Stimulated activated CD4-positive, alpha-beta T cell treated with anti-CD3 and anti-CD28 coated beads, Interleukin-12 subunit alpha, Interleukin-12 subunit beta, amount 100 ng/mL, for 4 hours (primary cell): ENCODE measurements around the gene KRT7.
"Not testable (repeated sequence)": the region's sequence is repeated elsewhere in the genome, so short reads cannot be mapped to it uniquely, and the experiment has no call there.

Source experiments
- DNase-seq: peaks from one replicate; pipeline ENCODE4 v3.0.0-alpha.2; 2020

KRT7 gene

GRCh38 chr12:52280796-52281560 lies 47.9 kb downstream of the KRT7 start:
- no peak for DNase-seq

- no peak for DNase-seq
These were observed 51.6 kb downstream of the KRT7 start for GRCh38 chr12:52284562-52285171.

GRCh38 chr12:52285172-52285745 lies 52.2 kb downstream of the KRT7 start:
- no peak for DNase-seq

GRCh38 chr12:52285851-52286530 lies 52.9 kb downstream of the KRT7 start:
- DNase-seq, result no peak

- DNase-seq, result not testable (repeated sequence)
These were observed 54.1 kb downstream of the KRT7 start for GRCh38 chr12:52286857-52287785.

- not testable (repeated sequence) for DNase-seq
These were observed 55.1 kb downstream of the KRT7 start for GRCh38 chr12:52287816-52288805.

DNA sequence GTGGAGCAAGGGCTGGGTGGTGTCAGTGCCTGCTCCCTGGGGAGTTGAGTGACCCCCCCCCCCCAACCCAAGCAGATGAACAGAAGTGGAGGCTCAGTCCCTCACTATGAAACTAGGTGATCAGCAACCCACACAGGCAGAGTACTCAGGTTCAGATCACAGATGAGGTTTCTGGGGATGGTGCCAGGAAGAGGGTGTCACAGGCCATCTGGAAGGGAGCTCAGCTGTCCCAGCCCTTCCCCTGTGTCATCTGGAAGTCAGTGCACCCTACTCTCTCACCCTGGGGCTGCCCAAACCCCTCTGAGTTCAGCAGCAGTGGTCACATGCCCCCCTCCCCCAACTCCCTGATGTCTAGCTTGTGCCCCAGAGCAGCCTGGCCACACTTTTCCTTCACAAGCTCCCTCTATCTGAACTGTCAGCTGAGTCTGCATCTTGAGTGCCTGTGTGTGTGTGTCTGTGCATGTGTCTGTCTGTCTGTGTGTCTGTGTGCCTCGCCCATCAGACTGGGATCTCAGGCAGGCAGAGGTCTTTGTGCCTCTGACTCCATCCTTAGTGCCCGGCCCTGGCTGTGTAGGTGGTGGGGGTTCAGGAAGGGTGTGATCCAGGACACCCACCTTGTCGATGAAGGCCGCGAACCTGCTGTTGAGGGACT lies 57.6 kb downstream of the KRT7 start:
- not testable (repeated sequence) for DNase-seq

GRCh38 chr12:52291267-52291935 lies 58.4 kb downstream of the KRT7 start, which contains the start of gene KRT81:
Gene KRT81 (minus strand): TSS chr12:52291534. CDS start chr12:52291465, 69 bp downstream.
- DNase-seq, result no peak

GRCh38 chr12:52293926-52294325 lies 60.9 kb downstream of the KRT7 start:
- no peak for DNase-seq

DNA sequence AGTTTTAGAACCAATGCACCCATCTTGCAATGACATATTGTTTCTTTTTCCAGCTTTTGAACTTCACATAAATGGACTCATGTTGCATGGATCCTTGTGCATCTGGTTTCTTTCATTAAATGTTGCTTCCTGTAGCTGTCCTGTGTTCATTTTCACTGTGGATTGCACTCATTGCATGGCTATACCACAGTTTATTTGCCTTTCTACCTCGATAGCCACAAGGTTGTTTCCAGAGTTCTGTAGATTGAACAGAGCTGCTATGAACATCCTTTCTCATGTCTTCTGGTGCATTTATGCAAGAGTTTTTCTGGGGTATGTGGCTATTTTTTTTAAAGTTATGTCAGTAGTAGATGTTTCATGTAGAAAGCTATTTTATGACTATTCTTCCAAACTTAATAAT lies 61.8 kb downstream of the KRT7 start:
- DNase-seq, result no peak

DNA sequence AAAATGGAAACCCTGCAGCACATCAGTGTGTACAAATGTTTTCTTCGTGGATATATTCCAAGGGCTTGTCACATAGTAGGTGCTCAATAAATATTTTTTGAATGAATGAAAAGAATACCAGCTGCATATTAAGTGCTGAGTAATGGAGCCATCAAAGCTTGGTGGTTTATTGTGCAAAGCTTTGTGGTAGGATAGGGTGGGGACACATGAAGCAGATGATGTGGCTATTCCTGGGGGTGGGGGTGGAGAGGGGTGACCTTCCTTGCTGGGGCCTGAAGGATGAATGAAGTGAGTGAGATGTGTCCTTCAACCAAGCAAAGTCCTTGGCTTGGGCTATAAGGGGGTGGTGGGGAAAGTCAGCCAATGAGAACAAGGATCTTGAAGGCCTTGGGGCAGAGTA lies 62.6 kb downstream of the KRT7 start:
- DNase-seq, result no peak

GRCh38 chr12:52296572-52297215 lies 63.7 kb downstream of the KRT7 start:
- DNase-seq, result no peak
